GM21528 (cell line): ENCODE measurements around the gene UBE4B.
"Not testable (repeated sequence)": the region's sequence is repeated elsewhere in the genome, so short reads cannot be mapped to it uniquely, and the experiment has no call there.

Experiments used
- ATAC-seq: cut with Tn5 transposase; IDR thresholded peaks from one replicate; pipeline ENCODE4 v1.9.1; 2021; ENCODE audit warnings: mild to moderate bottlenecking, moderate library complexity; ENCODE audit not compliant: unreplicated experiment, low FRiP score

The UBE4B gene

DNA sequence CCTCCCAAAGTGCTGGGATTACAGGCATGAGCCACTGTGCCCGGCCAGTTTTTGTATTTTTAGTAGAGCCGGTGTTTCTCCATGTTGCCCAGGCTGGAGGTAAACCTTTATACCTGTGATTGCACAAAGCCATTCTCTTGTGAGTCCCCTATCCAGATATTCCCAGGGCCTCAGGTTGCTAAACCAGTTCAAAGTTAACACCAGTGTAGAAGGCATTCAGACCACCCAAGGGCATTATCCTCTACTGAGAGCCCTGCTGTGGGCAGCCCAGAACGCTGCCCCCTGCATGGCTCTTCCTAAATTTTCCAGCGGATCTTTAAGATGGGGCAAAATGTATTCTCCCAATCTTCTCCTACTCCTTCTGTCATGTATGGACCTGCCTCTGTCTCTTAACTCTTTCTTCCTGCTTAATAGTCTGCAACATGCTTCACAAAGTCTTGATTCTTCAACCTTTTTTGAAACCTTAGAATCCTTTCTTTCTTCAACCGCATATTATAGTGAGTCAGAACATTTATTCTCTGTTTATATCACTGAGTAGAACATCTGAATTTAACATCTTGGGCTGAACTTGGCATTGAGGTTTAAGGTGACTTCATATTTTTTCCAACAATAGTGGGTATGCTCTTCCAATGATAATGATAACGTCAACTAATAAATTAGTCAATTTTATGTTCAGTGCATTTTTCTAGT lies 36.0 kb downstream of the UBE4B start:
- ATAC-seq, result no peak

DNA sequence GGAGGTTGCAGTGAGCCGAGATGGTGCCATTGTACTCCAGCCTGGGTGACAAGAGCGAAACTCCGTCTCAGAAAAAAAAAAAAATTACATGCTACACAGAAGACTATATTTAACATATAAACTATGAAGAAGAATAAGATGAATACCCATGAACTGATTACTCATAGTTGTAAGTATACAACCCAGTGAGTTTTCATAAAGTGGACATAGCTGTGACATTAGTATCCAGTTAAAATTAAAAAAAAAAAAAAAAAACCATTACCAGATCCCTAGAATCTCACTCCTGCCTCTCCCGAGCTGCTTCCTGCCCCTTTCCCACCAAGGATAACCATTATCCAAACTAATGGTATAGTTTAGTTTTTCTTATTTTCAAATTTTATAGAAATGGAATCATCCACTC lies 37.4 kb downstream of the UBE4B start:
- no peak for ATAC-seq

DNA sequence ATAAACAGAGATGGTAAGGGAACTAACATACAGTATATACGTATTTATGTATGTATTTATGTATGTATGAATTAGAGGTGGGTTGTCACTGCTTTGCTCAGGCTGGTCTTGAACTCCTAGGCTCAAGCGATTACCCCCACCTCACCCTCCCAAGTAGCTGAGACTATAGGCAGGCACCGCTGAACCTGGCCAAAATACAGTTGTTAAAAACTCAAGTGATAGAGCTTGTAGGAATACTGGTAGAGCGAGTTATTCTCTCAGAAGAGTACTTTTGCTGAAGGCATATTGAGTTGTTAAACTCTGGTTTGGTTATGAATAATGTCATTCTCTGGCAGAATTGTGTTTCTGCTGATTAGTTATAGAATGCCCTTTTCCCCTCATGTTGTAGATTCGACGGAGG lies 38.9 kb downstream of the UBE4B start:
- ATAC-seq, result no peak

DNA sequence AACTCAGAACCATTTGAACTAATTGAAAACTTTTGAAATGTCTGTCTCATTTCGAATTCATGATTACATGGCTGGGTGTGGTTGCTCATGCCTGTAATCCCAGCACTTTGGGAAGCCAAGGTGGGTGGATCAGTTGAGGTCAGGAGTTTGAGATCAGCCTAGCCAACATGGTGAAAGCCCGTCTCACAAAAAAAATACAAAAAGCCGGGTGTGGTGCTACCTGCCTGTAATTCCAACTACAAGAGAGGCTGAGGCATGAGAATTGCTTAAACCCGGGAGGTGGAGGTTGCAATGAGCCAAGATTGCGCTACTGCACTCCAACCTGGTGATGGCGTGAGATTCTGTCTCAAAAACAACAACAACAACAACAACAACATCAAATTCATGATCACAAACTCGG lies 40.6 kb downstream of the UBE4B start:
- ATAC-seq, result not testable (repeated sequence)

DNA sequence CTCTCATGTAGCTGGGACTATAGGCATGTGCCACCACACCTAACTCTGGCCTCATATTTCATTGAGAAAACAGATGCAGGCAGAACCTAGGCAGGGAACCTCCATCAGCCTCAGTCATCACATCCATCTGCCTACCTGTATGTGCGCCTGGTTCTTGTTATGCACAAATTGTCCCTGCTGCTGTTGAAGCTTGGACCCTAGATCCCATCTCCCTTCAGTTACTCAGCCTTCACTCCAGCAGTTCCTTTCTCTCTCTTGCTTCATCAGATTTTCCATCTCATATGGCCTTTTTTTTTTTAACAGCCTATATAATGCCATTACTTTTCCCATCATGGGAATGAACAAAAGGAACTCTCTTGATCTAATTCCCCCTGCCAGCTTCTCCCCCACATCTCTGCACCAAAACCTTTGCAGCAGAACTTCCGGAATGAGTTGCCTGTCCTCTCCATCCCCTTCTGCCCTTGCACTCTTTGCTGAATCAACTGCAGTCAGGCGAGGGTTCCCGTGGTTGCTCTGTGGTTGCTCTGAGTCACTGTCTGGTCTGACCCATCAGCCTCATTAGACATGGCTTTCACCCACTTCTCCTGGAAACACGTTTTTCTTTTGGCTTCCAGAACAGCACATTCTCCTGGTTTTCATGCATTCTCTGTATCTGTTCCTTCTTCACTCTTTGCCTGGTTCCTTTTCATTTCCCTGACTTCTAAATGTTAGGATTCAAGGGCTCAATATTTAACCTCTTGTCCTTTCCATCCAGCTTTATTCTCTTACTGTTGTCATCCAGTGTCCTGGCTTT lies 41.5 kb downstream of the UBE4B start:
- no peak for ATAC-seq

DNA sequence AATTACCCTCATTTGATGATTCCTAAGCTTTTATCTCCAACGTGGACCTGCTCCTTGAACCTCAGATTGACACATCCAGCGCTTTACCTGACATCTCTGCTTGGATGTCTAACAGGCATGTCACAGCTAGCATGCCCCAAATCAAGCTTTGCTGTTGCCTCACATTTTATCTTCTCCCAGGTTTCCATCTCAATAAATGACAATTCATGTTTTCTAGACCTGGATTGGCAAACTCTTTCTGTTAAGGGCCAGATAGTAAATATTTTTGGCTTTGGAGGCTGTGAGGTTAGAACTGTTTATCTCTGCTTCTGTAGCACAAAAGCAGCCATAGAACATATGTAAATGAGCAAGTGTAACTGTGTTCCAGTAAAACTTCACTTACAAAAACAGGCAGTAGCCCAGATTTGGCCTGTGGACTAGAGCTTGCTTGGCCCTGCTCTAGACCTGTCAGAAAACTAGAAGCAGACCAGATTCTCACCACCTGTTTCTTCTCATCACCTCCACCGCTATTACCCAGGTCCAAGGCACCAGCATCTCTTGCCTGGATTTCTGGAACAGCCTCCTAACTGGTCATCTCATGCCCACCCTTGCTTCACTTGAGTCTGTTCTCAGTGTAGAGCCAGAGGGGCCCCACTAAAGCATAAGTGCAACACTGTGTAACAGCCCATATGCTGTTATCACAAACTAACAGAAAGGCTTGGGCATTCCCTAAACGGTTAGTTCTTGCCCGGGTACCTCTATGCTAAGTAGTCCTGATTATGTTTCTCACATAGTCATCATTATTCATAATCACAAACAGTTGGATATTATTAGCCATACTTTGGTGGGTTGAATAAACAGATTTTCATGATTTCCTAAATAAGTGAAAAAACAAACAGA lies 42.3 kb downstream of the UBE4B start:
- ATAC-seq, result no peak

DNA sequence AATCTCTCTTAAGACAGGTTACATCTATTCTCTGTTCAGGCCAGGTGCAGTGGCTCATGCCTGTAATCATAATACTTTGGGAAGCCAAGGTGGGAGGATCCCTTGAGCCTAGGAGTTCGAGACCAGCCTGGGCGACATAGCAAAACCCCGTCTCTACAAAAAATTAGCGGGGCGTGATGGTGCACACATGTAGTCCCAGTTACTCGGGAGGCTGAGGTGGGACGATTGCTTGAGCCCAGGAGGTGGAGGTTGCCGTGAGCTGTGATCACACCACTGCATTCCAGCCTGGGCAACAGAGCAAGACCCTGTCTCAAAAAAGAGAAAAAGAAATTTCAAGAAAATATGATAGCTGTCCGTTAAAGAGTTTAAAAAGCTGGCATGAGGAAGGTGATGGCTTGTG lies 43.0 kb downstream of the UBE4B start:
- ATAC-seq, result no peak

DNA sequence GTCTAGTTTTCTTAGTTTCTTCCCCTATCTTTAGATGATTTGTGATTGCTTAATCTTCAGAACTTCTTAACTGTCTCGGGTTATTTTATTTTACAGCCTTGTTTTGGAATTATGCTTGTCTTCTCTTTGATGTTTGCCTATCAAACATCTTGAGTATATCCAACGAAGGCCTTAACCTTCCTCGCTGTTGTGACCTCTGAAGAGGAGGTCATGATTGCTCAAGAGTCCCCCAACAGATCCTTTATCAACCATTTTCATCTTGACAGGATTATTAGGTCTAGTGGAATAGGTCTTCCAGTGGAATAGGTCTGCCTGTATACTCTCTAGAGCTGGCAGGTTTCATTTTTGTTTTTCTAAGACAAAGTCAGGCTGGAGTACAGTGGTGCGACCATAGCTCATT lies 45.7 kb downstream of the UBE4B start:
- ATAC-seq, result no peak

DNA sequence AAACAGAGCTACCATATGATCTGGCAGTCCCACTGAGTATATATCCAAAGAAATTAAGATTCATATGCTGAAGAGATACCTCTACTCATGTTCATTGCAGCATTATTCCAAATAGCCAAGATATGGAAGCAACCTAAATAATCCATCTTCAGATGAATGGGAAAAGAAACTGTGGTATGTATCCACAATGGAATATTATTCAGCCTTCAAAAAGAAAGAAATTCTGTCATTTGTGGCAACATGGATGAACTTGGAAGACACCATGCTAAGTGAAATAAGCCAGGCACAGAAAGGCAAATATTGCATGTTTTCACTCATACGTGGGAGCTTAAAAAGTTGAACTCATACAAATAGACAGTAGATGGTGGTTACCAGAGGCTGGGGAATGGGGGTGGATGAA lies 47.8 kb downstream of the UBE4B start:
- no peak for ATAC-seq

DNA sequence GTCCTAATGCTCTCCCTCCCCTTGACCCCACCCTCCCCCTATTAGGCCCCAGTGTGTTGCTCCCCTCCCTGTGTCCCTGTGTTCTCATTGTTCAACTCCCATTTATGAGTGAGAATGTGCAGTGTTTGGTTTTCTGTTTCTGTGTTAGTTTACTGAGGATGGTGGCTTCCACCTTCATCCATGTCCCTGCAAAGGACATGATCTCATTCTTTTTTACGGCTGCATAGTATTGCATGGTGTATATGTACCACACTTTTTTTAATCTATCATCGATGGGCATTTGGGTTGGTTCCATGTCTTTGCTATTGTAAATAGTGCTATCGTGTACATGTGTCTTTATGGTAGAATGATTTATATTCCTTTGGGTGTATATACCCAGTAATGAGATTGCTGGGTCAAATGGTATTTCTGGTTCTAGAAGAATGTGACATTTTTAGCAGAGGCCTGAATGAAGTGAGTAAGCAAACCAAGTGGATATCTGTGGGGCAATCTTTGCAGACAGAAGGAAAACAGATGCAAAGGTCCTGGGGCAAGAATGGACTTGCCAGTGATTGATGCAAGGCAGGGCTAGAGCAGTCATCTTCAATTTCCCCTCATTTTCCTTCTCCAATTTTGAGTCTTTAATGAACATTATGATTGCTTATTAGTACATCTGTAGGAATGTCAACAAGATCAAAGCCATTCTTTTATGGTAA lies 50.2 kb downstream of the UBE4B start:
- ATAC-seq, result no peak

DNA sequence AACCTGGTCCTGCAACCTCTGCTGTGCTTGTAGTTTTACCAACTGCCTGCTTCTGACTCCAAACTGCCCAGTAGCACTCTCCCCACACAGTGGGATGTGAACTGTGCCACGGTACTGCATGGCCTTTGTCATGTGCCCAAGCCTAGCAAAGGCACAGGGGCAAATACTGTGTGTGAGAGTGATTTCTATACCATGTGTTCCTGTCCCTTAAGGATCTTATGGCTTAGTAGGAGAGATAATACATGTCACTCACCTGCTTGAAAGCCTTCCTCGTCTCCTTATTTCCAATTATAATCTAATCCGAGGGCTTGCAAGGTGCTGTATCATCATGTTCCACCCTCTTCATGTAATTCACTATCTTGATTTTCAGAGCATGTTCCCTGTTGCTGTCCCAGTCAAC lies 51.3 kb downstream of the UBE4B start:
- ATAC-seq, result no peak

DNA sequence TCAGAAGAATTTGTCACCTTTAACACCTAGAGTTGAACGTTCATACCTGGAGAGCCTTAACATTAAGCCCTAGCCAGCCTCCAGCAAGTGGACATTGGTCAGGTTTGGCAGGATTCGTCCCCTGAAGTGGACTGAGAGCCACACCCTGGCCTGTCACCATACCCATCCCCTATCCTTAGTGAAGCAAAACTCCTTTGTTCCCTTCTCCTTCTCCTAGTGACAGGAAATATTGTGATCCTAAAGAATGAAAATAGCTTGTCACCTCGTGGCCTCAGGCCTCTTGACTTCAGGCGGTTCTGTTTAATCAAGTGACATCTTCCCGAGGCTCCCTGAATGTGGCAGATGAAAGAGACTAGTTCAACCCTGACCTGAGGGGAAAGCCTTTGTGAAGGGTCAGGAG lies 52.3 kb downstream of the UBE4B start:
- ATAC-seq, result no peak

DNA sequence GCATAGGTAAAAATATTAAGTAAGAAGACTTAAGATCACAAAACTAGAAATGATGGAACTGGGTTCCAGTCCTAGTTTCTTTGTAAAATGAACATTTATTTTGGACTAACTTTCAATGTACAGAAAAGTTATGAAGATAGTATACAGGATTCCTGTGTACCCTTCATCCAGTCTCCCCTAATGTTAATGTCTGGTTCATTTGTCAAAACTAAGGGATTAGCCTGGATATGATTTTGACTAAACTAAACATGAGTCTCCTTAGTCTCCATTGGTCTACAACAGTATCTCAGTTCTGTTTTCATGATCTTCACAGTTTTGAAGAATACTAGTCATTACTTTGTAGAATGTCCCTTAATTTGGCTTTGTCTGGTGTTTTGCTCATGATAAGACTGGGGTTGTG lies 54.5 kb downstream of the UBE4B start:
- no peak for ATAC-seq

DNA sequence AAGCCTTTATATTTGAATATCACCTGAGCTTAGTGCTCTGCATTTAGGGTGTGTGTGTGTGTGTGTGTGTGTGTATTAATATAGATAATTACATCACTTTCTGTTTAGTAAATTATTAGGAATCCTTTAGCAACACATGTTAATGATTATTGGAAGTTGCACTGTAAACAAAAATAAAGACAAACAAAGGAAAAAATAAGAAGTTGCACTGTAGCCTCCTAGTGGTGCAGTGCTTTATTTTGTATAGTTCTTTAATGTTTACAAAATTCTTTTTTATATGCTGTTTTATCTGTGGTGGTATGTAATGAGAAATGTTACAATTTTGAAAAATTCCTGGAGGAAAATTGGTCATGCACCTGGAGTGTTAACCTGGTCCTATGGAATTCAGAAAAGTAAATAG lies 69.2 kb downstream of the UBE4B start:
- ATAC-seq, result no peak

DNA sequence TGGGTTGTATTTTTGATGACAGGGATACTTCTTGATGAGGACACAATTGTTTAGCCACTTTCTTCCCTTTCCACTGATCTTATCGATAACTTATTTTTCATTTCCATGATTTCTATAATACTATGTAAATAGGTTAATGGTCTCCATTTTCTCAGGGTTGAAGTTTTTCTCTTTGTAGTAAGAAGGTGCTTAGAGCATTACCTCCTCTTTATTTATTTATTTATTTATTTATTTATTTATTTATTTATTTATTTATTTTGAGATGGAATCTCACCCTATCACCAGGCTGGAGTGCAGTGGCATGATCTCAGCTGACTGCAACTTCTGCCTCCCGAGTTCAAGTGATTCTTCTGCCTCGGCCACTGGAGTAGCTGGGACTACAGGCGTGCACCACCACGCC lies 70.4 kb downstream of the UBE4B start:
- no peak for ATAC-seq

DNA sequence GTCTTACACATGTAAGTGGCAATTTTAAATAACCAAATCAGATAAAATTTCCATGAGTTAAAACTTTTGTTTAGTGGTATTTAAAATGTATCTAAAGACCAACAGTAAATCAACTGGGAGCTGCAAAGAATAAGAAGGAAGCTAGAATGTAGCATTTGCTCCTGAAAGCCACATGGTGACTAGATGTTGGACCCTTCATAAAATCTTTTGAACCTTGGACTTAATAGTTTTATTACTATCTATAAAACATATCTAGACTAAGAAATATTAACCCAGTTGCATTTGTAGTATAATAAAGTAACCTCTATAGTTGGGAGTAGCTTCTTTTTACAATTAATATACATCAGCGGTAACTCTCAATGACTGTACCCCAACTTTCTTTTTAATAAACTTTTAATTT lies 72.1 kb downstream of the UBE4B start:
- ATAC-seq, result no peak

DNA sequence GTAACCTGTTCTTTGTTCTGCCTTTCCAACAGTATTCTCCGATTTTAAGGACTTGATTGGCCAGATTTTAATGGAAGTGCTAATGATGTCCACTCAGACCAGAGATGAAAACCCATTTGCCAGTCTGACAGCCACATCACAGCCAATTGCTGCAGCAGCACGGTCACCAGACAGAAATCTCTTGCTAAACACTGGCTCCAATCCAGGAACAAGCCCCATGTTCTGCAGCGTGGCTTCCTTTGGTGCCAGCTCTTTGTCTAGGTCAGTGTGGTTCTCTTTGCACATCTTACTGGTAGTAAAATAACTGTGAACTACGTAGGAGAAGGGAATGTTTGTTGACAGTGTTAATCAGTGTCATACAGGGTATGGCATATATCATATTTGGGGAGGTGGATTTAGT lies 72.7 kb downstream of the UBE4B start:
- ATAC-seq, result no peak

DNA sequence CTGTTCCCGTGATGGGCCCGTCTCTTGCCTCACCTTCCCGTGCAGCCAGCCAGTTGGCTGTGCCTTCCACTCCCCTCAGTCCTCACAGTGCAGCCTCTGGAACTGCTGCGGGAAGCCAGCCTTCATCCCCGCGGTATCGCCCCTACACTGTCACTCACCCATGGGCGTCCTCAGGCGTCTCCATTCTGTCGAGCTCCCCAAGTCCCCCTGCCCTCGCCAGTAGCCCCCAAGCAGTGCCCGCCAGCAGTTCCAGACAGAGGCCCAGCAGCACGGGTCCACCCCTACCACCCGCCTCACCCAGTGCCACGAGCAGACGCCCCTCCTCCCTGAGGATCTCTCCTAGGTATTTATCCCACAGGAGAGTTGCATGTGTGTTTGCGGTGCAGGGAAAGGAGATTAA lies 73.5 kb downstream of the UBE4B start:
- ATAC-seq, result no peak

DNA sequence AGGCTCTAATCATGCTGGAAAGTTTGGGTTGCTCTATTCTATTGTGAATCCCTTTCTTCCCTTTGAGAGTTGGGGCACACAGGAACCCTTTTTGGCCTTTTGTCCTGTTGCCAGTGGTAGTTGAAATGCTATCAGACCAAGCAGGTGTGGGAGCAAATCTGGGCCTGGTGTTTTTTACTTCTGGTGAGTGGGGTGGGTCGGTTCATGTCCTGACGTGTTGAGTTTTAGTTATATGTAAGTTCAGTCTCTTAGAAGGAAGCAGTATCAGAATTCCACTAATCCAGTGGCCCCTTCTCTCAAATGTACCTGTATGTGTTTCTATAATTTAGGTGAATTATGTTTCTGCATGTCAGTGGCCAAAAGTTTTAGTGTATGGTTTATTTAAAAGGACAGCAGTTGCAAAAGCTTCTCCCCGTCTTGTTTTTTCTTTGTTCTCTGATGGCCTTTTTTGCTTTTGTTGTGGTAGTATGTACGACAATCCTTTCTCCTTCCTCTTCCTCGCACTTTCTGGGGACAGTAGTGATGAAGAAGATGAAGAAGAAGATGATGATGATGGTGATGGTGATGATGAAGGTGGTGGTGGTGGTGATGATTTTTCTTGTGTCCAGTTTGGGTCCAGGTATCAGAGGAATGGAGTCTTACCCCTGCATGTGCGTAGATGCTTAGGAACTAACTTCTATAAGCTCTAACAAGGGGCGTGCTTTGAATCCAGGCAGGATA lies 74.2 kb downstream of the UBE4B start:
- no peak for ATAC-seq

DNA sequence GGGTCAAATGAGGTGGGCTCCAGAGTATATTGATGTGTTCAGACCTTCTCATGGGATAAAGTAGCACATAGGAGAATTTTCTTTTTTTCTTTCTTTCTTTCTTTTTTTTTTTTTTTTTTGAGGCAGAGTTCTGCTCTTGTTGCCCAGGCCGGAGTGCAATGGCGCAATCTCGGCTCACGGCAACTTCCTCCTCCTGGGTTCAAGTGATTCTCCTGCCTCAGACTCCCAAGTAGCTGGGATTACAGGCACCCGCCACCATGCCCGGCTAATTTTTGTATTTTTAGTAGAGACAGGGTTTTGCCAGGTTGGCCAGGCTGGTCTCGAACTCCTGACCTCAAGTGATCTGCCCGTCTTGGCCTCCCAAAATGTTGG lies 74.7 kb downstream of the UBE4B start:
- ATAC-seq, result not testable (repeated sequence)
